Right atrium auricular region (tissue), 2 donors: ENCODE measurements around the gene ZNF132. TPM values are rescaled to one million over a fixed set of nuclear protein-coding genes. Genes with fewer than 3 reads are reported as not detected.
A peak's percentile ranks its signal among the peaks of the same experiment; 100 is the strongest.

Source experiments
- DNase-seq: peaks from one replicate; pipeline ENCODE4 v3.0.0-alpha.2; 2019; ENCODE audit warnings: low spot score
- H3K27ac ChIP-seq, 2 donors: fragments of 200-600 bp; sonication (generic); 1 replicate in 1 of 2; 2 replicates in 1 of 2; pipeline ENCODE4 v1.5.1; 2016 to 2019
- H3K27me3 ChIP-seq, 2 donors: fragments of 200-600 bp; sonication (generic); one replicate each; pipeline versions ENCODE4 v1.5.1 to v1.6.0; 2017 to 2019
- H3K36me3 ChIP-seq: fragments of 200-600 bp; sonication (generic); one replicate; pipeline ENCODE4 v1.5.1; 2016
- H3K4me1 ChIP-seq, 2 donors: fragments of 200-600 bp; sonication (generic); one replicate each; pipeline versions ENCODE4 v1.5.1 to v1.6.0; 2017 to 2019
- H3K4me3 ChIP-seq, 2 donors: fragments of 200-600 bp; sonication (generic); 1 replicate in 1 of 2; 2 replicates in 1 of 2; pipeline ENCODE4 v1.5.1; 2017 to 2019; ENCODE audit warnings: mild to moderate bottlenecking in 1 of 2, moderate library complexity in 1 of 2
- H3K9me3 ChIP-seq, 2 donors: fragments of 200-600 bp; sonication (generic); one replicate each; pipeline ENCODE4 v1.5.1; 2019
- CTCF ChIP-seq, 2 donors: fragments of 200-600 bp; sonication (generic); IDR thresholded peaks; one replicate each; pipeline ENCODE4 v1.5.1; 2019; ENCODE audit warnings: antibody characterized with exemption in 2 of 2
- microRNA-seq, 2 donors: library from miRNA; unstranded; fragments of <30 nt; microRNA quantifications; one replicate each; pipeline ENCODE4, GENCODE V29; 2016 to 2017; ENCODE audit warnings: borderline number of aligned reads in 2 of 2, borderline replicate concordance in 1 of 2
- total RNA-seq, 2 donors: library from RNA; depleted of rRNA; stranded (reverse); fragments of >200 nt; gene quantifications; one replicate each; pipeline ENCODE4 v1.1.0, GENCODE V29; 2016

ZNF132 gene
- total RNA-seq, 2 donors from 2014 or later = 2.7 to 3.1 TPM

GRCh38 chr19:58386576-58387337, 53.2 kb downstream of the ZNF132 start, which contains the start of gene RPS5:
RPS5 (plus strand) TSS chr19:58387269; CDS start chr19:58388138, 869 bp downstream.
- H3K27ac ChIP-seq = peak within 1 kb of the TSS; percentile 97 to 99
- H3K4me1 ChIP-seq = peaks cover 0 to 29% of the 10 kb centered on the region in 2 donors
- TF ChIP-seq CTCF (IDR thresholded peaks at IDR 0.05) = no peak
- H3K4me3 ChIP-seq = peak within 1 kb of the TSS; percentile 62 to 78
- DNase-seq = peak; percentile 99
- peaks cover 31% of the 10 kb centered on the region for H3K36me3 ChIP-seq
- H3K27me3 ChIP-seq = no peaks in the 10 kb centered on the region
- no peaks in the 10 kb centered on the region for H3K9me3 ChIP-seq

- no peak for DNase-seq
- Histone ChIP-seq H3K4me3 (peak overlapping the region; percentile 62 to 78), H3K9me3 (no peaks in the 10 kb centered on the region), H3K36me3 (peaks cover 27% of the 10 kb centered on the region), H3K27ac (peak overlapping the region; percentile 97 to 99), H3K4me1 (peaks cover 0 to 34% of the 10 kb centered on the region in 2 donors), H3K27me3 (no peaks in the 10 kb centered on the region)
- no peak for TF ChIP-seq CTCF (IDR thresholded peaks at IDR 0.05)
Measured at GRCh38 chr19:58385891-58386575, 53.9 kb downstream of the ZNF132 start.

- H3K27me3 ChIP-seq = no peaks in the 10 kb centered on the region
- no peak for TF ChIP-seq CTCF (IDR thresholded peaks at IDR 0.05)
- peak overlapping the region in 1 of 2 donors; percentile 78 for H3K4me3 ChIP-seq
- H3K27ac ChIP-seq = peak overlapping the region; percentile 97 to 99
- H3K9me3 ChIP-seq = no peaks in the 10 kb centered on the region
- peaks cover 21% of the 10 kb centered on the region for H3K36me3 ChIP-seq
- peaks cover 0 to 34% of the 10 kb centered on the region in 2 donors for H3K4me1 ChIP-seq
- DNase-seq = no peak
Measured at GRCh38 chr19:58385313-58385890, 54.6 kb downstream of the ZNF132 start.

- H3K4me1 ChIP-seq = peaks cover 0 to 44% of the 10 kb centered on the region in 2 donors
Measured at GRCh38 chr19:58382997-58383603, 56.9 kb downstream of the ZNF132 start.

More at GRCh38 chr19:58382997-58383603, 56.9 kb downstream of the ZNF132 start:
- peaks cover 2% of the 10 kb centered on the region for H3K36me3 ChIP-seq
- no peak for TF ChIP-seq CTCF (IDR thresholded peaks at IDR 0.05)
- DNase-seq = no peak
- no peaks in the 10 kb centered on the region for H3K27me3 ChIP-seq
- no peak overlapping the region for H3K4me3 ChIP-seq
- H3K9me3 ChIP-seq = no peaks in the 10 kb centered on the region
- H3K27ac ChIP-seq = no peak overlapping the region

Small RNAs within 50 kb of the gene (microRNA-seq; reads per million reads assigned to microRNA genes)
- 0 reads per million in 2 donors for gene MIR4754

Other genes starting within 250 kb of the ZNF132 start
- gene ZNF544, start 211.2 kb downstream of the ZNF132 start, total RNA-seq = 10 to 100 TPM; 30.1 to 38.4 TPM
- gene ZNF8, start 161.2 kb downstream of the ZNF132 start, total RNA-seq = 1 to 10 TPM; 5.8 to 6.9 TPM
- gene ERVK3-1, start 134.8 kb downstream of the ZNF132 start, total RNA-seq = 10 to 100 TPM; 20.9 to 32.6 TPM
- 1 to 10 TPM; 1.6 to 2.6 TPM for gene ZSCAN22, start 113.2 kb downstream of the ZNF132 start, total RNA-seq
- 10 to 100 TPM; 45.5 to 52.6 TPM for gene A1BG, start 86.7 kb downstream of the ZNF132 start, total RNA-seq
- gene ZNF497, start 77.4 kb downstream of the ZNF132 start, total RNA-seq = under 1 TPM; 0.39 to 0.56 TPM
- 1 to 10 TPM in 1 of 2 donors, under 1 TPM in 1; 0.70 to 1.3 TPM for gene ZNF837, start 59.1 kb downstream of the ZNF132 start, total RNA-seq
- gene RPS5, start 52.9 kb downstream of the ZNF132 start, total RNA-seq = 1,000 to 10,000 TPM in 1 of 2 donors, 100 to 1,000 TPM in 1; 593 to 1,197 TPM
- not detected for gene RNF225, start 44.5 kb downstream of the ZNF132 start, total RNA-seq
- gene ZNF584, start 31.5 kb downstream of the ZNF132 start, total RNA-seq = 10 to 100 TPM; 17.4 to 18.5 TPM
- gene ZNF324B, start 11.5 kb upstream of the ZNF132 start, total RNA-seq = 1 to 10 TPM; 2.7 to 6.9 TPM
- 1 to 10 TPM; 5.9 to 9.9 TPM for gene ZNF324, start 26.9 kb upstream of the ZNF132 start, total RNA-seq
- 10 to 100 TPM in 1 of 2 donors, 1 to 10 TPM in 1; 7.9 to 10.0 TPM for gene ZNF446, start 36.2 kb upstream of the ZNF132 start, total RNA-seq
- 1 to 10 TPM; 1.3 to 2.9 TPM for gene SLC27A5, start 71.8 kb upstream of the ZNF132 start, total RNA-seq
- gene ZBTB45, start 79.7 kb upstream of the ZNF132 start, total RNA-seq = 10 to 100 TPM in 1 of 2 donors, 1 to 10 TPM in 1; 7.2 to 14.3 TPM
- 100 to 1,000 TPM in 1 of 2 donors, 10 to 100 TPM in 1; 99.6 to 207 TPM for gene TRIM28, start 103.9 kb upstream of the ZNF132 start, total RNA-seq
- 100 to 1,000 TPM; 109 to 121 TPM for gene CHMP2A, start 115.0 kb upstream of the ZNF132 start, total RNA-seq
- gene UBE2M, start 118.5 kb upstream of the ZNF132 start, total RNA-seq = 10 to 100 TPM; 30.9 to 38.8 TPM
- gene MZF1, start 133.2 kb upstream of the ZNF132 start, total RNA-seq = 10 to 100 TPM in 1 of 2 donors, 1 to 10 TPM in 1; 6.5 to 11.3 TPM